Activated T-helper 1 cell treated with anti-CD3 and anti-CD28 coated beads, Interleukin-12 subunit alpha, Interleukin-12 subunit beta, Interleukin-2, Interleukin-4 antibody, amounts not matched to agents 30 ng/mL and 10 ng/mL and 1 ng/mL, durations not matched to agents 14 hours and 24 hours and 36 hours (primary cell): ENCODE measurements around the gene METTL21C. TPM values are rescaled to one million over a fixed set of nuclear protein-coding genes. Genes with fewer than 3 reads are reported as not detected.

Experiments used
- DNase-seq: peaks from one replicate; pipeline ENCODE4 v3.0.0; 2021; ENCODE audit warnings: low spot score
- H3K27ac Mint-ChIP-seq: one replicate; pipeline ENCODE4 v1.8.0; 2021; ENCODE audit warnings: mild to moderate bottlenecking, mixed read lengths
- H3K27me3 Mint-ChIP-seq: one replicate; pipeline ENCODE4 v1.8.0; 2022; ENCODE audit warnings: mild to moderate bottlenecking, moderate library complexity, mixed read lengths; ENCODE audit not compliant: insufficient read depth
- H3K36me3 Mint-ChIP-seq: one replicate; pipeline ENCODE4 v1.8.0; 2021; ENCODE audit warnings: low read depth, mixed read lengths
- H3K4me1 Mint-ChIP-seq: one replicate; pipeline ENCODE4 v1.8.0; 2021; ENCODE audit warnings: low read depth, mixed read lengths
- H3K4me3 Mint-ChIP-seq: one replicate; pipeline ENCODE4 v1.8.0; 2021; ENCODE audit warnings: mild to moderate bottlenecking, moderate library complexity, mixed read lengths
- H3K9me3 Mint-ChIP-seq: one replicate; pipeline ENCODE4 v1.8.0; 2021; ENCODE audit warnings: mixed read lengths
- intact Hi-C: fragments of 100-400 bp; cut with micrococcal nuclease; formaldehyde crosslinking; loops from one replicate; pipeline ENCODE4 v1.15.1; 2024
- total RNA-seq: library from RNA; stranded (reverse); gene quantifications from 2 replicates; pipeline ENCODE4 v1.2.3, GENCODE V29; 2022

The METTL21C gene
- total RNA-seq, 1 donor from 2014 or later: not detected

DNA sequence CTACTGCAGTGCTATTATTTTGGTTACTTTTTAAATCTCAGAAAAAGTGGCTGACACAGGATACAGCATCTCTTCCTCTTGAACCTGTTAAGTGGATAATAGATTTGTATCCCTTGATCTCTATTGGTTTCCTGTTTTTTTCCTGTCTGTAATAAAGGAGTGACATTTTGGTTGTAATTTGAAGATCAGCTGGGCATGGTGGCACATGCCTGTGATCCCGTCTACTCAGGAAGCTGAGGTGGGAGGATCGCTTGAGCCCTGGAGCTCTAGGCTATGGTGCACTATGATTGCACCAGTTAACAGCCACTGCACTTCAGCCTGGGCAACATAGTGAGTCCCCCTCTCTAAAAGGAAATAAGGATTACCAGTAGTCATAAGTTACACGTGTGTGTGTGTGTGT lies 46.8 kb downstream of the METTL21C start:
- peak overlapping the region; percentile 27 for H3K27ac Mint-ChIP-seq
- H3K4me1 Mint-ChIP-seq: peaks cover 13% of the 10 kb centered on the region
- no peaks in the 10 kb centered on the region for H3K27me3 Mint-ChIP-seq
- no peak for DNase-seq
- H3K4me3 Mint-ChIP-seq: no peak overlapping the region
- peaks cover 45% of the 10 kb centered on the region for H3K36me3 Mint-ChIP-seq
- no peaks in the 10 kb centered on the region for H3K9me3 Mint-ChIP-seq
- intact Hi-C loops: no loop called here

DNA sequence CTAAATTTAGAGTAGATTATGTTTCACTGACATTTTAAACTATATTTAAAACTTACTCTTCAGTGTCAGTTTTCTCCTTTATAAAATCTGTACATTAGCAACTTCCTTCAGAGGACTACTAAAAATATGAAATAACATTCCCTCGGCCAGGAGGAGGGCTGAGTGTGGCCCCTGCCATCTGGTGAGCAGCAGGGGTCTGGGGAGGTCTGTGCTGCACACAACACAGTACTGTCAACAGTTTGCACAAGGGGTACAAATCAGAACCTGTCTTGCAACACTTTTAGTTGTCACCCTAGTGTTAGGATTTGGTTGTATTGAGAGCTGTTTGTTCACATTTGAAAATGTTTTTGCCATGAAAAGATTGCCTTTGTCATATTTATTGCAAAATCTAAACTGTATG lies 49.1 kb downstream of the METTL21C start:
- Mint-ChIP-seq H3K4me1 (peaks cover 5% of the 10 kb centered on the region), H3K36me3 (peaks cover 56% of the 10 kb centered on the region), H3K27me3 (no peaks in the 10 kb centered on the region), H3K27ac (no peak overlapping the region), H3K9me3 (no peaks in the 10 kb centered on the region), H3K4me3 (no peak overlapping the region)
- intact Hi-C loops: no loop called here
- no peak for DNase-seq

- no peaks in the 10 kb centered on the region for H3K9me3 Mint-ChIP-seq
- H3K27me3 Mint-ChIP-seq: no peaks in the 10 kb centered on the region
- no peak overlapping the region for H3K4me3 Mint-ChIP-seq
- H3K4me1 Mint-ChIP-seq: peaks cover 5% of the 10 kb centered on the region
- H3K36me3 Mint-ChIP-seq: peaks cover 52% of the 10 kb centered on the region
- DNase-seq: no peak
- intact Hi-C loops: no loop called here
- peak overlapping the region; percentile 9 for H3K27ac Mint-ChIP-seq
These were observed 51.2 kb downstream of the METTL21C start for GRCh38 chr13:102643656-102644055.

GRCh38 chr13:102642475-102642874 lies 52.4 kb downstream of the METTL21C start:
- H3K4me3 Mint-ChIP-seq: no peak overlapping the region
- no peaks in the 10 kb centered on the region for H3K27me3 Mint-ChIP-seq
- H3K27ac Mint-ChIP-seq: no peak overlapping the region
- no peak for DNase-seq
- H3K4me1 Mint-ChIP-seq: no peaks in the 10 kb centered on the region
- H3K9me3 Mint-ChIP-seq: no peaks in the 10 kb centered on the region
- H3K36me3 Mint-ChIP-seq: peaks cover 54% of the 10 kb centered on the region
- intact Hi-C loops: no loop called here

DNA sequence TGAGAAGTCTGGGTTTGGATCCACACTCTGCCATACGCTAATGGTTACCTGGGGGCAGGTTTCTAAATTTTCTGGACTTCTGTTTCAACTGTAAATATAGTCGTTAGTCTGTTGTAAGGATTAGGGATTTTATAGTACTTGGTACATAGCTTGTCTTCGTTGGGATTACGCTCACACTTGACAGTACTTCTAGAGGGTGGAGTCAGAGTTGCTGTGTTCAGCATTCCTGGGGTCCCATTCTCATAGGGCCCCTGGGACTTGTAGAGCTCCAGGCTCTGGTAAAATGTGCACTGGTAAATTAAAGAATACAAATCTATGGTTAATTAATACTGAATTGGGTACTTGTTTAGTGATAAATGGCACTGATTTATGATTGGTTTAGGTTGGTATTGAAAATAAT lies 52.8 kb downstream of the METTL21C start:
- H3K36me3 Mint-ChIP-seq: peaks cover 55% of the 10 kb centered on the region
- DNase-seq: no peak
- H3K9me3 Mint-ChIP-seq: no peaks in the 10 kb centered on the region
- H3K4me1 Mint-ChIP-seq: no peaks in the 10 kb centered on the region
- no peak overlapping the region for H3K27ac Mint-ChIP-seq
- intact Hi-C loops: no loop called here
- H3K27me3 Mint-ChIP-seq: no peaks in the 10 kb centered on the region
- no peak overlapping the region for H3K4me3 Mint-ChIP-seq

GRCh38 chr13:102638741-102639140 lies 56.1 kb downstream of the METTL21C start:
- H3K4me1 Mint-ChIP-seq: no peaks in the 10 kb centered on the region
- intact Hi-C loops: no loop called here
- DNase-seq: no peak
- H3K36me3 Mint-ChIP-seq: peaks cover 65% of the 10 kb centered on the region
- H3K9me3 Mint-ChIP-seq: no peaks in the 10 kb centered on the region
- no peak overlapping the region for H3K27ac Mint-ChIP-seq
- no peak overlapping the region for H3K4me3 Mint-ChIP-seq
- no peaks in the 10 kb centered on the region for H3K27me3 Mint-ChIP-seq

Other genes starting within 250 kb of the METTL21C start
- 77.0 and 78.9 TPM in 2 replicates for gene TPP2, start 98.1 kb downstream of the METTL21C start, total RNA-seq
- 60.2 and 66.0 TPM in 2 replicates for gene TEX30, start 78.7 kb upstream of the METTL21C start, total RNA-seq
- gene POGLUT2, start 103.9 kb upstream of the METTL21C start, total RNA-seq: 15.8 and 17.8 TPM in 2 replicates
- gene BIVM, start 104.1 kb upstream of the METTL21C start, total RNA-seq: 34.4 and 35.6 TPM in 2 replicates
- 40.3 and 42.4 TPM in 2 replicates for gene ERCC5, start 151.0 kb upstream of the METTL21C start, total RNA-seq